Activated CD4-positive, alpha-beta T cell treated with anti-CD3 and anti-CD28 coated beads for 24 hours (primary cell): Measurements from ENCODE around the gene USP10.

ENCODE experiments used
- DNase-seq, 2 donors: peaks; one replicate each; pipeline ENCODE4 v3.0.0-alpha.2; 2020; ENCODE audit warnings: low read depth in 2 of 2

USP10 gene

DNA sequence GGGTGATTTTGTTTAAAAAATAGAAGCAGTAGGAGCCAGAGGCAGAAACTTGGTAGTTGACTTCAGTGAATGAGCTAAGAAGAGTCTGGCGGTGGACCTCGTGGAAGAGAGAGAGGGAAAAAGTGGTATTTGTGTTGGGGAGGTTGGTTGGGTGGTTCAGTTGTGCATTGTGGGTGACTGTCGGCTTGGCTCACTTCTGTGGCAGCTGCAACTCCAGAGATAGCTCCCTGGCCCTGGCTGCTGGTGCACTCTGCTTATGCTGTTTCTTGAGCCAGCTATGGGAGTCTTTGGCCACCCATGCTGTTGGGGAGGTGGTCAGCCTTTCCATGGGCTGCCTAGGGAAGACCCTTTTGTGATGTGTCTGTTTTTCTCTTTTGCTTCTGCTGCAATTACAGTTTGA lies 69.6 kb downstream of the USP10 start:
- DNase-seq = no peak

DNA sequence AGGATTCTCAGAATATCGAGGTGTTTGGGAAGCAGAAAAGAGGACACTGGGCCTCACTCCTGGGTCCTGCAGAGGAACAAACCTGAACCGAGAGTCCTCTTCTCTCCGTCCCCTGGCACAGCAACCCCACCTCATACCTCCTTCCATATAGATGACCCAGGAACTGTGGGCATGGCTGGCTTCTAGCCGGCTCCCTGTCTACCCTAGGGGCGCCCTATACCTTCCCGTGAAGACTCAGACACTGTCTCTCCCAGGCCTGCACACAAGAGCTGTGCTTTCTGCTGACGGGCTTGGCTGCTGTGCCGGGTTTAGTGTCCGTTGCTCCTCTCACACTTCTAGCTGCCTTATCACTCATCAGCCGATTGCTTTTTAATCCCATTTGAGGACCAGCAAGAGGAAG lies 73.5 kb downstream of the USP10 start:
- no peak for DNase-seq

DNA sequence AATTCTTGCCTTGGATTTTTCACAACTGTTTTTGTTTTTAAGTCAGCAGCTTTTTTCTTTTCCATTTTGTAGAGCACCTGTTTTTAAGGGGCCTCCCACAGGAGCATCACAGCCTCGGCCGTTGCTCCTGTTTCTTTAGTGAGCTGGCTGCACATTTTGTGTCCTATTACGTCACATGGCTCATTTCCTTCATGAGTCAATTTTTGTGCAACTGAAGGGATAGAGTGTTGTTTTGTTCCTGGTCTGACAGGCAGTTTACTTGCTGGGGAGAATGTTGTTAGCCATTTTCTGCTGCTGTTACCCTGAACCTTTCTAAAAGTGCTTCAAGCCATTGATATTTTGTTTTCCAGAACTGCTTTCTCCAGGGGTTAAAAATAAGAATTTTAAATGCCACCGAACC lies 75.0 kb downstream of the USP10 start:
- no peak for DNase-seq

DNA sequence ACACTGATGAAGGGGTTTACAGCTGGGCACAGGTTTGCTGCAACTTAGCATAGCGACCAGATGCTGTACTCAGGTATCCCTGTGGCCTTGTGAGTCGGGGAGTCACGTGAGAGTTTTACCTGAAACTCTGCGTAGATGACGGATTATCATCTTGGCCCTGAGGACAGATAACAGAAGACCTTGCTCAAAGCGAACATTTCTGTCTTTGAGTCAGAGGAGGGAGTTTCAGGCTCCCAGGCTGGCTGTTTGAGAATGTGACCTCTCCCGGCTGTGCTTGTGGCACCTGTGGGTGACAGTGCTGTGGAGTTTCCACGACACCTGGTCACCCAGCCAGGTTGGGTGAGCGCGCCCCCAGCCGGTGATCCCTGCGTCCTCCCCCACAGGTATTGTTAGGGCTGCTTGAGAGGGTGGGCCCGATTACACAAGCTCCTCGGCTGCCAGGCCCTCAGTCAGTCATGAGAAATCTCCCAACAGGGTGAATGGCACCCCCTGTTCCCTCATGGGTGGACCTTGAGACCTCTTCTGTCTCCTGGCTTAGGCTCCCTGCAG lies 75.5 kb downstream of the USP10 start:
- no peak for DNase-seq

DNA sequence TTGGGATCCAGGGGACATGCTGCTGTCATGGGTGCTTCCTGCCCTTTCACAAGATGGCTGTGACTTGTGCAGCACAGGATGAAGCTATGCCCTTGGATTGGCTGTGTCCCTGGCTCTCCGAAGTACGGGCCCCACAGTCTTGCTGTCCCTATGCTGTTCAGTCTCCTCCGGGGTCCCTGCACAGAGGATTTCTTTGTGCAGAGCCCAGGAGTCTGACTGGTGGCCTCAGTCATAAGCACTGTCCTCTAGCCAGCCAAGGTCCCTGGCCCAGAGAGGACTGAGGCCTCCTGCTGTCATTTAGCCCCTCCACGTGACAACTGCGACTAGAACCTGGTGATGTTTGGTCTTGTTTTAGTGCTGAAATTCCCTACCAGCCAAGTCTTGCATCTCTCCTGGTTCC lies 77.6 kb downstream of the USP10 start:
- DNase-seq = no peak

DNA sequence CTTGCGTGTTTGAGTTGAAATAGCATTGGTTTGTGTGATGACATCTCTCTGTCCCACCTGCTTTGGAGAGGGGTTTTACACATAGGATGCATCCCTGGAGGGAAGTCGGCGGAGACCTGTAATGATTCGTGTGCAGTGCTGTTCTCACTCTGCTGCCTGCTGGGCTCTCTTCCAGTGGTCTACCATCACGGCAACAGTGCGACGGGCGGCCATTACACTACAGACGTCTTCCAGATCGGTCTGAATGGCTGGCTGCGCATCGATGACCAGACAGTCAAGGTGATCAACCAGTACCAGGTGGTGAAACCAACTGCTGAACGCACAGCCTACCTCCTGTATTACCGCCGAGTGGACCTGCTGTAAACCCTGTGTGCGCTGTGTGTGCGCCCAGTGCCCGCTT lies 78.9 kb downstream of the USP10 start:
- DNase-seq = no peak

DNA sequence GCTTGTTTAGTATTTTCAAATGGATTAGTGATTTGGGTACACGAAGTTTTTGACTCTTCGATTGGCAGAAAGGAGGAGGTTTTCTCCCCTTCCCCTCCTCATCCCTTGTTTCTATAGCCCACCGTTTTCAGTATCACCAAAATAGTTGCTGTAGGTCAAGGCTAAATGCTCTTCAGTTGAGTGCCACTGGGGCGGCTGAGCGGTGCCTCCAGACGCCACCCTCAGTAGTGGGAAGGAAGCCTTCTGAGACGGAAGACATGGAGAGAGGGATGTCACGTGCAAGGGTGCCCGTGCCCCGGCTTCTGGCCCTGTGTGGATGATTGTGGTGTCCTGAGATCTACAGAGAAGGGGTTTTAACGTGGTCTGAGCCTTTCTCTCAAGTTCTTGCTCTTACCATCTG lies 80.3 kb downstream of the USP10 start:
- no peak for DNase-seq

DNA sequence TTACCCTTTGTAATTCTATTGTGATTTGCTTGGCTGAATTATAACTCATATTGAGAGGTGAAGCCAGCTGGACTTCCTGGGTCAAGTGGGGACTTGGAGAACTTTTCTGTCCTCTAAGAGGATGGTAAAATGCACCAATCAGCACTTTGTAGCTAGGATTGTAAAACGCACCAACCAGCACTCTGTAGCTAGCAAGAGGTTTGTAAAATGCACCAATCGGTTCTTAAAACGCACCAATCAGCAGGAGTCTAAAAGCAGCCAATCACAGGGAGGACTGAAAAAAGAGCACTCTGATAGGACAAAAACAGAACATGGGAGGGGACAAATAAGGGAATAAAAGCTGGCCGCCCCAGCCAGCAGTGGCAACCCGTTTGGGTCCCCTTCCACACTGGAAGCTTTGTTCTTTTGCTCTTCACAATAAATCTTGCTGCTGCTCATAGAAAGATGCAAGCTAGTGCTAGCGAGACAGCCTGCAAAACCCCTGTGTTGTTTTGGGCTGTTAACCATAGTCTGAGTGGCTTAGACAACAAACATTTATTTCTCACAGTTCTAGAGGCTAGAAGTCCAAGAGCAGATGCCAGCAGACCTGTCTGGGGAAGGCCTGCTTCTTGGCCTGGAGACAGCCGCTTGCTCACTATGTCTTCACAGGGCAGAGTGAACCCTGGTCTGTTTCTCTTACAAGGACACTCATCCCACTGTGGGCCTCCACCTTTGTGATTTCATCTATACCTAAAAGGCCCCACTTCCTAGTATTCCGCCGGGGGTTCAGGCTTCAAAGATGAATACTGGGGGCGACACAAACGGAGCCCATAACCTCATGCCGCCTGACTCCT lies 81.0 kb downstream of the USP10 start:
- no peak for DNase-seq

DNA sequence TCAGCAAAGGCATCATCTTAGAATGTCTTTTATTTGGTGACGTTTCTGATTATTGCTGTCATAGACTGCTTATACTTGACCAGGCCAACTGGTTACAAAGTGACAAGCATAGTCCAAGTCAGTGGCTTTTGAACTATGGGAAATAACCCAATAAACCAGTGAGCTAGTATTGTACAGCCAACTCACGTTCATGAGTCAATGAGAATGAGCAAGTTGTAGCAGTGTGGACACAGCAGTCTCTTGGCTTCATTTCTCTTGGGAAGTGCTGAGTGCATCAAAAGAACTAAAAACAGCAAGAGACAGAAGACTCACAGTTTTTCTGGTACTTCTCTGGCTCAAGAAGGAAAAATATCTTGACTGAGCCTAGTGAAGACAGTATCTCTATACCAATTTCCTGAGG lies 83.0 kb downstream of the USP10 start:
- no peak for DNase-seq

DNA sequence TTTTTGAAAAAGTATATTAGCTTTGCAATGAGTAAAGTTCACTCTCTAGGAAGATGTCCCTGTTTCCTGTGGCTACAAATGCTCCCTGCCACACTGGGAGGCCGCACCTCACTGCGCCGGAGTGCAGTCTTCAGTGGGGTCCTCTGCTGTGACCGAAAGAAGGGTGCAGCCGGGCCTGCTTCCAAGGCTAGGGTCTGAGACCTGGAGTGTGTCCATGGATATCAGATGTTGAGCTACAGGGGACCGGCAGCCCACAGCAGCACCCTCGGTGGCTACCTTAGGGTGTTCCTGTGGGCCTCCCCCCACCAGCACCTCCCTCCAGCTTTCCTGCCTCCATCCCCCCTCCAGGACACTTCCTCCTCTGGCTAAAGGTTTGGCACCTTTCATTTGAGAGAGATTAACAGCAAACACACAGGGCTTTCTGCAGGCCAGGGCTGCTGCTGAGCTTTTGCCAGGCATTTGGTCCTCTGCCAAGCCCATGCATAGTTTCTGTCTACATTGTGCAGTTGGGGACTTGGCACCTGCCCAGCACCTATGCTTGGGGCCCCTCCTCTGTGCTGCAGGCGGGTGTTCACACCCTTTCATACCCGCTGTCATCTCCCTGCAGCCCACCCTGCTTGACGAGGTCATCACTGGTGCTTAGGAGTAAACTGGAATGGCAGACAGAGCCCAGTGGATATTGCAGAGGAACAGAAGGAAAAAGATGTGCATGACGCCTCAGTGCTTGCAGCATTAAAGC lies 86.2 kb downstream of the USP10 start:
- no peak for DNase-seq

DNA sequence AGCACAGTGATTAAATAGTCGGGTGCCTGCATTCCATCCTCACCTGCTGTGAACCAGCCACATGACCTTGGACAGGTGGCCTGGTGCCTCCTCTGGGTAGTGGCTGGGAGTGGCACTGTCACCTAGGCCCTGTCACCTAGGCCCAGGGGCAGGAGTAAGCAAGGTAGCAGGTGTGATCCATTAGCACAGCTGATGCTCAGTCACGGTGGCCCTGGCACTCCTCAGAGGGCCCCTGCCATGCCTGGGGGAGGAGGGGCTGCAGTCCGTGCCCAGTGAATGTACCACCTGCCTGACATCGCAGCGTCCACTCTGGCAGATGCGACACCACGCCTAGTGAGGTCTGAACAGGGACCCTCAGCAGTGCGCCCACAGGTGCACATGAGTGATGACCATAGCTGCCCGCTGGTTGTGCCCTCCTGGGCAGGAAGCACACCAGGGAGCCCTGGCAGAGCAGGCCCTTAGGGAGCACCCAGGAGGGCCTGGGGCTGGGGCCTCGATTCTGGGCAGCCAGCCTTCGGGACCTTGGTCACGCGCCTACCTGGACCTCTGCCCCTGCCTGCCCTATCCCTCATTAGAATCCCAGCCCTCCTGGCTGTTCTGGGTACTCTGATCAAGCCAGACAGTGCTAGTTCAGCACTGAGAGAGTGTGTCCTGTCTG lies 86.9 kb downstream of the USP10 start:
- no peak for DNase-seq

DNA sequence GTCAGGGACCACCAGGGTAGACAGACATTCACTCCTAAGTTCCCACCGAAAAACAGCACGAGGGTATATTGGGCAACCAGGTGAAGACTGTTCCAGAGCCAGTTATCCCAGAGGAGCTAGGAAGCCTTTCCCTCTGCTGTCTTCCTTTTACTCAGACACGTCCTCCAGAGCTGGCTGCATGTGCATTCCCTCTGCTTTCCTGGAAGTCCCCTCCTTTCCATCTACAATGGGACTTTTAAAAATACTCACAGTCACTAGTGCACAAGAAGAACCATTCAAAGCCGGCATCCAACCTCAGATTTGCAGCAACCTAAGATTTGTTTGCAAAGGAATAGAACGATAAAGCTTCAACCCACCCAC lies 87.4 kb downstream of the USP10 start:
- no peak for DNase-seq

DNA sequence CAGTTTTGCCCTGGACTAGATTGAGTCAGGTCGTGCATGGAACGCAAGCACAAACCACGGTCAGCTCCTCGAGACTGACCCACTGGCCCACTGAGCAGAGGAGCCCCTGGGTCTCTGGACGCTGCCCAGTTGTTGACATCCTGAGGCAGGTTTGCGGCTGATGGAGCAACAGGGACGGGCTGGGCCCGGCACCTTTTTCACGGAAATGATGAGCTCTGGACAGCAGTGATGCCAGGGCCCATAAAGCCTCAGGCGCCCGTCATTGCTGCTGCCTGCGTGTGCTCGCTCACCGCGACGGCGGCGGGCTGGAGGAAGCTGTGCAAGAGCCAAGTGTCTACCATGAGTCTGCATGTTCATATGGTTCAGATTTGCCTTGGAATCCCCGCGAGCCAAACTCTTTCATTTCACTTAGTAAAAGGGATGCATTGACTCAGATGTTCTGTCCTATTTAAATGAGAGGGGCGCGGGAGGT lies 89.2 kb downstream of the USP10 start:
- no peak for DNase-seq

DNA sequence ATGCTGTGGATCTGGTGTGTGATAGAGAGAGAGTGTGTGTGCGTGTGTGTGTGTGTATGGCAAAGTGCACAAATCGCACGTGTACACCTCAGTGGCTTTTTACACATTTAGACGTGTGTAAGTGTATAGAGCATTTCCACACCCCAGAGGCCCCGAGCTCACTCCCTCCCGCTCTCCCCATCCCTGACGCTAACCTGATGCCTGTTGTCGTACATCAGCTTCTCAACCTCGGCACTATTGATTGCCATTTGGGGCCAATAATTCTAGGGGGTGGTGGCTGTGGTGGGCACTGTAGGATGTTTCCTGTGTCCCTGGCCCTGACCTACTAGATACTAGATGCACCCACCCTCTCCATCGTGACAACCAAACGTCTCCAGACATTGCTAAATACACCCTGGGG lies 89.6 kb downstream of the USP10 start:
- no peak for DNase-seq

DNA sequence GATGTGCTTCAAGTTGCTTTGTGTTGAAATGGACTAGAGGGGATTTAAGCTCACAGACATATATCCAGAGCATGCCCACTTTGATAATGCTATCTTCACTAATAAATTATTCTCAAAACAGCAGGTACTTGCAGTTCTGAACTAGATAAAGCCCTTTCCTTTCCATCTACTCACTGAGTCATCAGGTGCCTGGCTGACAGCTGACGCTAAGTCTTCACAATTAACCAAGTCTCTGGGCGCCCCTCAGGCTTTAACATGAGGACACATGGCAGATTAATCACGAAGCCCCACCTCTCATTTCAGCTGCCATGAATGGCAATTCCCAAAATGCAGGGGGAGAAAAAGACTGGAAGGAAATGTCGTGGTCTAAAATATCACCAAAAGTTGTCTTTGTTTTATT lies 90.5 kb downstream of the USP10 start:
- DNase-seq = no peak

DNA sequence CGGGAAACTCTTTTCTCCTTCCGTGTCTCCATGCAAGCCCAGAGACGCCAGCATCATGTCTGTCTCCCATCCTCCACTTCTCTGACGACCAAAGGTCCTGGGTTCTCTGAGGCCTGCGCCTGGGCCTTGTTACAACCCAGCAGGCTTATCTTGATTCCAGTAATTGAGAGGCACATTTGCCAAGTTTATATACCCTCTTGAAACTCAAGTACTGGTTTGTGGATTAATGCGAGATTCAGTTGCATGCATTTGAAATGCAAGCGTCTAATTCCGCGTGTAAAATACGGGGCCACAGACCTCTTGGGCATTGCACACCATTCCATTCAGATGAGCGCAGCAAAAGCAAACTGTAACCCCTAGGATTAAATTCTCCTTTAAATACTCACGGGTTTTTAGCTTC lies 91.3 kb downstream of the USP10 start:
- no peak for DNase-seq

DNA sequence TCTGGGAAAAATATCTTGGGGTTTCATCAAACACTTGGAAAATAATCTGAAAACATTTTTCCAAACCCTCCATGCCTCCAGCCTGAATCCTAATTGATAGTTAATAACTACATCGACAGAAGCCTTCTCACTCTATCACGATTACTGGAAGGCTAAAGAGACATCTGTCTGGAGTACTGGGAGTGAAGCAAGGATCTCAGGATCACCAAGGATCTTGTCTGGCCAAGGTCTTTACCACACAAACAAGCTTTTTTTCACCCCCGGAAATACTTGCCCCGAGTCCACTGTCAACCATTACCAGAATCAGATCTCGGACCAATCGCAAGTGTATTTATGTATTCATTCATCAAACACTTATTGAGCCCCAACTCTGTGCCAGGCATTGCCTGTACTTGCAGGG lies 91.7 kb downstream of the USP10 start:
- no peak for DNase-seq

DNA sequence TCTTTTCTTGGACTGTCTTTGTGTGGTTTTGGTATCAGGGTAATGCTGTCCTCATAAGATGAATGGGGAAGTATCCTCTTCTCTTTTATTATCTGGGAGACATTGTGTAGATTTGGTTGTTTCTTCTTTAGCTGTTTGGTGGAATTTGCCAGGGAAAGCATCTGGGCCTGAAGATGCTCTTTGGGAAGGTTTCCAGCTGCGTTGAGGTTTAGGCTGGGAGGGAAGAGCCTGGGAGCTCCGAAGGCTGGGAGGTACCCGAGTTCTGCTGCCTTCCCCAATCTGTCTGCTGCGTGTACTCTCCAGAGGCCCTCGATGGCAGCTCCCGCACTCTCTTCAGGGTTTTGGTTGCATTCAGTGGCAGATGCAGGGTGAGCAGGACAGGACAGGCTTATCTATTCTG lies 94.4 kb downstream of the USP10 start:
- DNase-seq = no peak

DNA sequence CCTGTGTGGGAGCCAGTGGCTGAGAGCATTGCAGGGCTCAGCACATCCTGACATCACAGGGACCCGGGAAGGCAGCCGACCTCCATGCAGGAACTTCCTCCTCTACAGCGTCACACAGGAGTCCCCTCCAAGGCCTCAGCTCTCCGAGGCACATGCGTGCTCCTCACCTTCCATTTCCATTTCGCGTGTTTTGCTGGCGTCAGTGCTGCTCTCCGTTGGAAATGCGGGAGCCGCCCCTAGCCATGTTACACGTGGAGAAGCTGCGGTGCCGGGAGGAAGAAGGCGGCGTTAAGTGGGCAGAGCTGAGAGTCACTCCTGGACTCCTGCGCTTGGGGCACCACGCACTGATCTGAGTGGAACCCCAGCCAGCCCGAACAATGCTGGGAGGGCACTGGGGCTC lies 94.8 kb downstream of the USP10 start:
- no peak for DNase-seq

DNA sequence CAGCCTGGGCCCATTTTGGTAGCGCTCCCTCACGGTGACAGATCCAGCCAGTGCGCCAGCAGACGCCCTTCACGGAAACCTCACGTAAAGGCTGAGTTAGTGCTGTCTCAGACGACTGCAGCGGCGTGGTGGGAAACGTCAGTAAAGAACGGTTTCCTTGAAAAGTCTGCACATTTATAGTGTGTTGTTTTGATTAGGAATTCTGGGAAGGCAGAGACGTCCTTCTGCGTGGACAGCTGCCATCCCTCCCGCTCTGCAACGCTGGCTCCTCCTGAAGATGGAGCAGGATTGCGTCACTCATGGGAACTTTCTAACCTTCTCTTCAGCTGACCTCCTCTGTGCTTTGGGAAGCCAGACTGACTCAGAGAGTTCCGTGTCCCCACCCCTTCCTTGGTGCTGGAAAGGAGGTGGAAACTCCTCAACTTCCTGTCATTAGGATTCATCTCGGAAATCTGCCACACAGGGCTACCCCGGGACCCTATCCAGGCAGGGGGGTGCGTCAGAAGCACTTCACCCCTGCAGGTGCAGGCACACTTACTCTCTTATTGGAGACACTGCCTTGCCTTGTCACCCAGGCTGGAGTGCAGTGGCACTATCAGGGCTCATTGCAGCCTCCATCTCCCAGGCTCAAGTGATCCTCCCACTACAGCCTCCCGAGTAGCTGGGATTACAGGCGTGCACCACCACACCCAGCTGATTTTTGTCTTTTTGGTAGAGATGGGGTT lies 95.7 kb downstream of the USP10 start:
- DNase-seq = no peak

DNA sequence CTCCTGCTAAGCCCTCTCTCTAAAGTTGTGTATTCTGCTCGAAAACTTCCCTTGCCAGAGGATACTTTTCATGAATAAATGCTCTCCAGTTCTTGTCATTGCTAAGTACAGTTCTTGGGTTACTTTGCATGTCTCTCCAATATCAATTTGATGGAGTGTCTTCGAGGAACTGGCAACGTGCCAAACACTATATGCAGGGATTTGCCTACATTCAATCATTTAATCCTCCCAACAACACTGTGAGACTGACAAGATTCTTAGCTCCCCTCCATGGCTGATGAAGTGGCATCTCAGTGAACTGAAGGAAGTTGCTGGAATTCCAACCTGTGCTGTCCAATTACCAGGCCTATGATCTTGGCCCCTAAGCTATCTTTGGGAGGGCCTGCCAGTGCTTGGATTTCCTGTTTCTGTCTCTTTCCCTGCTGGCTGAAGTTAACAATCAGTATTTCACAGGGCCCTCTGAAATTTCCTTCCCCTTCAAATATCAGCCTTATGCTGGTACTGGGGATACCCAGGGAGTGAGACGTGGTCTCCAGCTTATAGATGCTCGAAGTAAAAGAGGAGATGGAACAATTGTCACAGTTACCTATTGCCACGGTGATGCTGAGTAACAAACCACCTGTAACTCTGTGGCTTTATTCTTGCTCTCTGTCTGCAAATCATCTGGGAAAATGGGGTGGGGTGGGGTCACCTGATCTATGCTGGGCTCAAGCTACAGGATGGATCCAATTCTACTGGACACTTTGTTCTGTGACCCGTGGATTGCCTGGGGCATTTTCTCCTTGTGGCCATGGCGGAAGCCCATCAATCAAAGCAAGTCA lies 100.6 kb downstream of the USP10 start:
- no peak for DNase-seq
